GM19397 (cell line): Measurements from ENCODE around the gene UCK1.
"Not testable (repeated sequence)": the region's sequence is repeated elsewhere in the genome, so short reads cannot be mapped to it uniquely, and the experiment has no call there.

ENCODE experiments used
- ATAC-seq: cut with Tn5 transposase; IDR thresholded peaks from one replicate; pipeline ENCODE4 v1.9.1; 2021; ENCODE audit warnings: mild to moderate bottlenecking, moderate library complexity; ENCODE audit not compliant: unreplicated experiment

The UCK1 gene

GRCh38 chr9:131554843-131555351, 23.8 kb upstream of the UCK1 start:
- ATAC-seq: no peak

- no peak for ATAC-seq
Measured at GRCh38 chr9:131554087-131554842, 23.2 kb upstream of the UCK1 start.

DNA sequence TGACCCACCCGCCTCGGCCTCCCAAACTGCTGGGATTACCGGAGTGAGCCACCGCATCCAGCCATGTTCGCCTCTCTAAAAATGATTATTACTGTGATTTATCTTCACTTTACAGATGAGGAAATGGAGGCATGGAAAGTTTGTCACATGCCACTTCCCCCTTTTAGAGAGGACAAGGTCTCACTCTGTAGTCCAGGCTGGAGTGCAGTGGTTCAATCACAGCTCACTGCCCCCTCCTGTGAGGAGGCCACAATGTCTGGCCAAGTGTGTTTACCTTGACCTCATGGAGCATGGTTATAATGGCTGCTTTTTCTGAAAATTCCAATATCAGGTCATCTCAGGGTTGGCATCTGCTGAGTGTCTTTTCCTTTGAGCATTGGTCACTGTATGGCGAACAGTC, 21.0 kb upstream of the UCK1 start:
- ATAC-seq: no peak

GRCh38 chr9:131550465-131550864, 19.4 kb upstream of the UCK1 start:
- not testable (repeated sequence) for ATAC-seq

- not testable (repeated sequence) for ATAC-seq
Measured at GRCh38 chr9:131549186-131549585, 18.1 kb upstream of the UCK1 start.

DNA sequence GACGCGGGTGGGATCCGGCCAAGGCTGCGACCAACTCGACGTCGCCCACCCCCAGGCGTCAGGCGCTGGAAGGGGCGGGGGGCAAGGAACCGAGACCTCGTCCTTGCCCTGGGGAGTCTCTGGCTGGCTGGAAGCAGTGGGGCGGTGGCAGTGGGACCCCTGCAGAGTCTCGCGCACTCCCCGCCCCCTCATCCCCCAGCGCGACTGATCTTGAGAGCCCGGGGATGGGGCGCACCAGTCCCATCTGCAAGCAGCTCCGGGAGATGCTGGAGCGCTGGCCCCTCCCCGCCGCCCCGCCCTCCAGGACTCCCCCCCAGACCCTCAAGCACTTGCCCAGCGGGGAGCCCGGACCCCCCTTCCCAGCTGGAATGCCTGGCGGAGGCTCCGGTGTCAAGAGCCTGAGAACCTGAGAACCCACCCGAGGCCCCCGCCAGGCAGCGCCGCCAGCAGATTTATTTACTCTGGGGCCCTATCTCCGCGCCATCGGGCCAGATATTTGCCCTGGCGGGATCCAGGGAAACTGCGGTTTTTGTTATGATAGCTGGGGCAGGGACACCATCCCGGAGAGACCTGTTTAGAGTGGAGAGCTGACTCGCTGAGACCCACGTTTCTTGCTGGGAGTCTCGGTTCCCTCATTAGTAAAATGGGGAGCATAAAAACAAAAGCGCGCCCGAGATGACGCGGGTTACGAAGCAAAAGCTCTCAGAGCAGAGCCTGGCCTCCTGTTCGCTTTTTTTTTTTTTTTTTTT, 15.4 kb upstream of the UCK1 start:
- no peak for ATAC-seq

DNA sequence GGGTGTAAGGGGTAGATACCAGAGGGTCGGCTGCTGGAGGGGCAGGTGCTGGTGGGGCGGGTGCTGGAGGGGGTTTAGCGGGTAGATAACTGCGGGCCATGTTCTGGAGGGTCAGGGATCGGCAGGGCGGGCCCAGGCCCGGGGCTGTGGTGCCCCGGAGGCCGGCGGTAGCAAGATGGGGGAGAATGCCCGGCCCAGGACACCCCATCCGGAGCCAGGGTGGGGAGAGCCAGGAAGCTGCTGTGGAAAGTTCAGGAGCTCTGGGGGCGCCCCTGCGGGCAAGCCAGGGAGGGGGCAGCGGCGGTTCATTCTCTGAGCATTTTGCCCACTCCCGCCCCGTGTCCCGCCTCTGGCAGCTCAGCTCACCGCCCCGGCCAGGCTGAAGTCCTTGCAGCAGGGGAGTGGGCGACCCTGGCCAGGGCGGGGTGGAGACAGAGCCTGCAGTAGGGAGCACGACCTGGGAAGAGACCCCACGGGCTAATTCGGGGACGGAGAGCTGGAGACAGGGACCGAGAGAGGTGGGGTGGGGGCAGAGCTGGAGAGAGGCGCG, 14.8 kb upstream of the UCK1 start:
- ATAC-seq: no peak

DNA sequence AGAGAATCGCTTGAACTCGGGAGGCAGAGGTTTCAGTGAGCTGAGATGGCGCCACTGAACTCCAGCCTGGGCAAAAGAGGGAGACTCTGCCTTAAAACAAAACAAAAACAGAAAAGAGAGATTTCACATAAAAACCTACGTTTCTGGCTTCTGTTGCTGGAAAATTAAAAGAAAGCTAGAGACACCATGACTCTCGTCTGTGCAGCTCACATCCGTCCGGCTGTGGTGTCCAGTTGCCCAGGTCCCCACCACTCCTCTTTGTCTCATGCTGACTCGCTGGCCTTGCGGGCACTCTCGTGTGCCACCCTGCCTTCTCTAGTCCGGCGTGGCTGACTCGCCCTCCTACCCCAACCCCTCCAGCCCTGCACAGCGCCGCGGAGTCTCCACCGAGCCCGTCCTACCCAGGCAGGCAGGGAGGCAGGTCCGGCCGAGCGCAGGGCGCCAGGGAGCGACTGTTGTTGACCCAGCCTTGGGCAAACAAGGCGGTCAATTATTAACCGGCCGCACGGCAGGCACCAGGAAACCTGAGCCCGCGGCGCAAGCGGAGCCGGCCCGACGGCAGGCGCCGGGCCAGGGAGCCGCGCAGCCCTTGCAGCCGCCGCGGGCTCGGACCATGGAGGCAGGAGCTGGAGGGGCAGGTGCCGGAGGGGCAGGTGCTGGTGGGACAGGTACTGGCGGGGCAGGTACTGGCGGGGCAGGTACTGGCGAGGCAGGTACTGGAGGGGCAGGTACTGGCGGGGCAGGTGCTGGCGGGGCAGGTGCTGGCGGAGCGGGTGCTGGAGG, 14.1 kb upstream of the UCK1 start, which contains the start of gene PRRT1B:
Gene PRRT1B, plus strand, starts transcription at position 521 of the 783 bp plus-strand sequence. Its CDS starts 93 bp downstream, at position 614.
- no peak for ATAC-seq

- no peak for ATAC-seq
Measured at GRCh38 chr9:131543141-131543540, 12.1 kb upstream of the UCK1 start.

DNA sequence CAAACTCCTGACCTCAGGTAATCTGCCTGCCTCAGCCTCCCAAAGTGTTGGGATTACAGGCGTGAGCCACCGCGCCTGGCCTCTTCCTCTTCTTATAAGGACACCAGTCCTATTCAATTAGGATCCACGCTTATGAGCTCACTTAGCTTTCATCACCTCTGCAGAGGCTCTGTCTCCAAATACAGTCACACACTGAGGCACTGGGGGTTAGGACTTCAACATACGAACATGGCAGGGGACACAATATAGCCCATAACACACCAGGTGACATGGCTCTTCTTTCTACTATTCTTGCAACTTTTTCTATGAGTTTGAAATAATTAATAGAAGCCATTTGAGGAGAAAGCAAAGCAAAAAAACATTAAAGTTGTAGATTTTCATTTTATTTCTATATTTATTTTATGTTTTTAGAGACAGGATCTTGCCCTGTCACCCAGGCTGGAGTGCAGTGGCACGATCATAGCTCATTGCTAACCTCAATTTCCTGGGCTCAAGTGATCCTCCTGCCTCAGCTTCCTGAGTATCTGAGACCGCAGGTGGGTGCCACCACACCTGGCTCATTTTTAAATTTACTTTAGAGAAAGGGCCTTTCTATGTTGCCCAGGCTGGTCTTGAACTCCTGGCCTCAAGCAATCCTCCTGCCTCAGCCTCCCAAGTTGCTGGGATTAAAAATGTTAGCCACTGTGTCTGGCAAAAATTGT, 8.3 kb upstream of the UCK1 start:
- ATAC-seq: no peak

GRCh38 chr9:131537946-131538345, 6.9 kb upstream of the UCK1 start:
- no peak for ATAC-seq

DNA sequence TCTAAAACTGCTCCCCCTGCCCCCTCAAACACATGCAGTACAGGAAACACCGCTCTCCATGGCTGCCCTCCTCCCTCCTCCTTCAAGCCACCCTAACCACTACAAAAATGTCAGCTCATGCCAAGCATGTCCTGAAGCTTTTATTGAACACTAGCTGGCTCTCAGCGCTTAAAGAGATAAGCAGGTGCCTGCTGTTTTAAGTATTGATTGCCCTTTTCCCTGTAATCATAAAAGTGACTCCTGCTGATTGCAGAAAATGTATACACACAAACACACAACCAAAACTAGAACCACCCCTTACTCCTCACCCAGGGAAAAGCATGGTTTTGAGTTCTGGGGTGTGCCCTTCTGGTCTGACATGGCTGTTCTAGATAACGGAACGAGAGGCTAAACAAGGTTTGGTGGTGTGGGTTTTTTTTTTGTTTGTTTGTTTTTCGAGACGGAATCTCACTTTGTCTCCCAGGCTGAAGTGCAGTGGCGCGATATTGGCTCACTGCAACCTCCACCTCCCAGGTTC, 3.7 kb upstream of the UCK1 start:
- no peak for ATAC-seq

GRCh38 chr9:131530546-131530919, 530 bp downstream of the UCK1 start:
- peak; percentile 26 for ATAC-seq

DNA sequence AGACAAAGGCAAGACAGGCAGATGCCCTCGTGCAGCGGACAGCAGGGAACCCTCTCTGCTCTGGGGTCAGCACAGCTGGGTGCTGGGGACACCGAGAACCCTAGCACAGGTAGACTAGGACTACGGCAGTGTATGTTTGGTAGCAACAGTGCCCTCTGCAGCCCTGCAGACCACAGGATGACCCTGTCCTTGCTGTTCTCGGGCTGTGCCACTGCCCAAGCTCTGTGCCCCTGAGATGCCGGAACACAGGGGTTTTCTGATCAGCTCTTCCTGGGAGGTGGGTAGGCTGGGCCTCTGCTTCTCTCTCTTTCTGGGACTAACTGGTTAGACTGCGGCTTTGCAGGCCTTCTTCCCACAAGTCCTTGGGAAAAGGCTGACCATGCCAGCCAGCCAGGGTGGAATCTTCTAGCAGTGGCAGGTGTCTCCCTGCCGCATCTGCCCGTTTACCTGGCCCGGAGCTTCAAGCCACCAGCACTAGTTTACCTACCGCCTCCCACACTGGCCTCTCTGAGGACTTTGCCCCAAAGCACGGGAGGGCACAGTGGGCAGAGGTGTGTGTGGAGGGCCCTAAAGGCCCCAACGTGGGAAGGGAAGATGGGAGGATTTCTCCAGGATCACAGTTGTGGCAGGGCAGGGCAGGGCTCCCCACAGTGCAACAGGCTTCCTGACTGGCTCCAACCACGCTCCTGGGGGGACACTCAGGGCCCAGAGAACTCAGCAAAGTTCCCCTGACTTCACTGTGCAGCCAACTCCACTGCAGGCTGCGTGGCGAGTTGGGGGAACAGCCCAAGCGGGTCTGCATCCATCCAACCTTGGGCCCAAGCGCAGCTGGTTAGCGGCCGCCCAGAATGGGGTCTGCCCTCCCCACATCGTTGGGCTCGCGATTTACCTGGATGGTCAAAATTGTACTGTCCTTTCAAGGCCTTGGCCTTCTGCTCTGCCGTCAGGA, 1.2 kb downstream of the UCK1 start:
- ATAC-seq: no peak

- ATAC-seq: no peak
Measured at GRCh38 chr9:131528886-131529505, 2.1 kb downstream of the UCK1 start.

DNA sequence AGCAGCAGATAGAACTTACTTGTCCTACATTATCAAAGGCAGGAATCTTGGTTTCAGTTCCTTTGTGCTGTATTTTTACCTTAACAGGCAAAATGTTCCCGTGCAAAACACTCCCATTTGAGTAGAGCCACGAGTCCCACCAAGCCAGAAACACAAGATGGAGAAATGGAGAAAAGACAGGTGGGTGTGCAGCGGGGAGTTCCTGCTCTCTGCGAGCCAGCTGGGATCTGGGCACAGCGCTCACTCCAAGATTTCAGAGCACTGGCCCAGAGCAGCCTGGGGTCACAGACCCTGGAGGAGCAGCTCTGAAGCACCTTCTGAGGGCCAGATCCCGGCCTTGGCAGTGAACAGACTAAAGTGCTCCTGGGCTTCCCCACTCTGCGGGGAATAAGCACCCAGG, 2.9 kb downstream of the UCK1 start:
- ATAC-seq: no peak

DNA sequence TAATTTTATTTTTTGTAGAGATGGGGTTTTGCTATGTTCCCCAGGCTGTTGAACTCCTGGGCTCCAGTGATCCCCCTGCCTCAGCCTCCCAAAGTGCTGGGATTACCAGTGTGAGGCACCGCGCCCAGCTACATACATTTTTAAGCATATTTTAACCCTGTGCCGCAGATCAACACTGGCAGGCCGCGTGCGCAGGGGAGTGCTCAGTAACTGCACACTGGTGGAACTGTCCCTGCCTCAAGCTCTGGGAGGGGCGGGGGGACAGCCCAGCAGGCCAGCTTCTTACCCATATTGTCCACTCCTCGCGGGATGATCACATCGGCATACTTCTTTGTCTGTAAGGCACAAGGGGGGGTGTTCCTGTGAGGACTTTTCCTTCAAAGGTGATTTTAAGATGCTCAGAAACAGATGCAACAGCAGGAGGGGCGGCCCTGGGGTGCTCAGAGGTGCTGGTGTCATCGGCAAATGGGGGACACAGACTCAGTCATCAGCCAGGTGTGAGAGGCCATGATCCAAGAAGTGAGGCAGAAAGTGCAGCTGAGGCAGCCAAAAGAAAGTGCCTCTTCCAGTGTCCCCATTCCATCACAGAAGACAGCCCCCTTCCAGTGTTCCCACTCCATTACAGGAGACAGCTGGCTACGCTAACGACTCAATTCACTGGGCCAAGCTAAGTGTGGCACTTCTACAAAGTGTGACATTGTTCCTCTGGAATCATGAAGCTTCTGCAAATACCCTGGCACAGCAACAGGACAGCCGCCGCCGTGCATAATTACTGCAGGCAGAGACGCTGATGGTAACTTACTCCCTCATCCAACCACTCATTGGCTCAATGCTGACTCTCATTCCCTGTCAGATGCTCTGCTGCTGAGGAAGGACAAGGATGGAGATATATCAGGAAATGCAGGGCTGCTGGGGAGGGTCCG, 5.2 kb downstream of the UCK1 start:
- ATAC-seq: no peak
